GM18505 (cell line): ENCODE results near the gene AP3B2.
"Not testable (repeated sequence)": the region's sequence is repeated elsewhere in the genome, so short reads cannot be mapped to it uniquely, and the experiment has no call there.

ENCODE experiments used
- ATAC-seq: cut with Tn5 transposase; IDR thresholded peaks from one replicate; pipeline ENCODE4 v1.9.1; 2021; ENCODE audit not compliant: unreplicated experiment
- POLR2A ChIP-seq: IDR thresholded peaks from 4 replicates; pipeline ENCODE4 v1.6.1; 2011; ENCODE audit warnings: borderline replicate concordance; ENCODE audit not compliant: insufficient read depth, insufficient read length; ENCODE audit errors: extremely low read depth

AP3B2 gene

DNA sequence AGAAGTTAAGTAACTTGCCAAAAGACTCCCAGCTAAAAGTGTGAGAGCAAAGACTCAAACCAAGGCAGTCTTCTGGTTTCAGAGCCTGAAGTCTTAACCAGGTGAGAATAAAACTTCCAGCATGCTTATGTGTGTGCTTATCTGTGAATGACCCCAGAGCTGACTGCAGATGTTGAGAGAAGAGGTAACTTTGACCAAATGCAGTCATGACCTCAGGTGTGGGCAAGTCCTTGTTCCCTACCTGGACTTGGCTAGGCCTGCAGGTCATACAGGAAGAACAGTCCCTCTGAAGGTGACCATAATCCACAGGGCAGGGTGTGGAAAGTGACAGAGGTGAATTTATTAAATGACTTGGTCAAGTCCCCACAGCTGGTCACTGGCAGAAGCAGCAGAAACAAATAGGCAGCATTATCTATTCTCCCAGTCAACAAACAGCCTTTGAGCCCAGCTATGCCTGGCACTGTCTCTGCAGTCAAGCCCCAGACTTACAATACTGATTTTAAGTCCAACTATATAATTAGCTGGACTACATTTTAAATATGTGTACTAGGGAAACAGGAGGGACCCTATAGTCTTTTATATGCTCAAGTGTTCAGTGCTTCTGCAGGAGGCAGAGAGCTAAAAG is 59.5 kb downstream of the AP3B2 start:
- no peak for ATAC-seq

DNA sequence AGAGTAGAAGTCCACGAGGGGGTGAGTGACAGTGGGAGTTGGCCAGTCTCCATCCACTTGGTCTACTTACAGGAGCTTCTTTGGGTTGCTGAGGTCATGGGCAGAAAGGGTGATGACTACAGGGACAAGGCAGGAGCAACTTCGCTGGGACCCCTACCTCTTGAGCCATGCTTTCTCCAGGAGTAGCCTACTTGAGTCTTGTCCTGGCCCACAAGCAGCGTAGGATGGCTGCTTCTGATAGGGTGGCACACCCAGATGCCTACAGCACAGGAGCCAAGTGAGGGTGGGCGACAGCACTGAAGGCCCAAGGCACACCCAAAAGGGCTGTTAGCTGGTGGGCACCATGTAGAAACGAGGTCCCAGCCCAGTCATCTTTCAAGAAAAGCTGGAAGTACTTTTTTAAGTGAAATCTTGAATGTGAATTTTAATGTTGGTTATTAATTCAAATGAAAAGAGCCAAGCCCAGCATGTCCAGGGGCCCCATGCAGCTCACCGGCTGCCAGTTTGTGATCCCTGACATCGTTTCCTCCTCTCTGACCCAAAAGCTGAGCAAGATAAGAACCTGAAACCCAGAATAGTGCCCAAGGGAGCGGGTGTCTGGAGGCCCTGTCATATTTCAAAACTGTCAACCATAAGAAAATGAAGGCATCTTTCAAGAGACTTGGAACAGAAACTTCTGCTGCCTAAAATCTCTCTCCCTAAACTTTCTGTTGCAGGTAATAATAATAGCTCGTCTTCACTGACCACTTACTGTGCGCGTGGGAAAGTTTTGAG is 60.3 kb downstream of the AP3B2 start:
- TF ChIP-seq POLR2A: no peak
- no peak for ATAC-seq

More for the DNA sequence above, 59.5 kb downstream of the AP3B2 start:
- TF ChIP-seq POLR2A: no peak

DNA sequence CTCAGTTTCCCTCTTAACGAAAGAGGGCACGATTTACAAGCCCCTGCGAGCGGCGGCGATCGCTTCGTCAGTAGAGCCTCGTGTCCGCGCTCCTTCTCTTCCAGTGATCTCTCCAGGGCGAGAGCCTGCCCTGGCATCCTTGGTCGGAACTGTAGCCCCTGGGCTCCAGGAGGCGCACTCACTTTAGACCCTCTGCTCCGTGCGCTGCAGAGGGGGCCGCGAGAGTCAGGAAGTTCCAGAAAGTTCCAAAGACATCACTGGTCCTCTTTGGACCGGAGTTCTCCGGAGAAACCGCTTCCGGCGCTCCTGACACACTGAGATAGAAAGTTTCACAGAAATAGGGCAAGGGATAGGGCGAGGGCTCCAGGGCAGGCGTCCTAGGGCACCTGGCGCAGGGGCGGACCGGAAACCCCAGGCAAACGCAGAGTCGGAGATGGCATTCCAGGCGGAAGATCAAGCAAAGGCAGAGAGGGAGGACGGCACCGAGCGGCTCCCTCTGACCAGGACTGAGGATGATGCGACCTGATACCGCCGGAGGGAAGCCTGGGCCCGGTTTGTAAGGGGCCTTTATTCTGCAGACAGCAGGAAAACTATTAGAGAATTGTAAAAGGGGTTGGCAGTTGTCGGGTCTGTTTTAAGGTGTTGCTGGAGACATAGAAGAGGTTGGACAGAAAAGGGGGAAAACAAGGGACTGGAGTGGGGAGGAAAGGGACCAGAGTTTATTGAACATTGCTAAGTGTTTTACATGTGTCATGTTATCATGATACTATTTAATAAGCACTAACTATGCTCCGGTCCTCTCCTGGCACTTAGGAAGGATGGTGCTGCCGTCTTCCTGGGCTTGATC is 61.2 kb downstream of the AP3B2 start:
- no peak for TF ChIP-seq POLR2A
- ATAC-seq: no peak

DNA sequence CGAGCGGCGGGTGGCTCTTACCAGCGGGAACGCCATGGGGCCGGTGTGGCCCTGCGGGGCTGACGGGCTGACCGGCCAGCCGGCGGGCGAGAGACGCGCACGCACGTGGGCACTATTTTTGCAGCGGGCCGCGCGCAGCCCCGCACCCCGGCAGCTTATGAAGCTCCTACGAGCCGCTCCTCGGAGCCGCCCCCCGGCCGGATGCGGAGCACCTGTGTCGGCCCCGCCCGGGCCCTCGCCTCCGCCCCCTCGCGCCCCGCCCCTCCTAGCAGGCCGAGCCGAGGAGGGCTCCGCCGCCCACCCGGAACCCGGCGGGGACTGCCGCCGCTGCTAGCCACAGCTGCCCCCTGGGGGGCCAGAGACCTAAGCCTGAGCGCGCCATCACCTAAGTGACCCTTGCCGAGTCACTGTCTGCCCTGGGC is 61.8 kb downstream of the AP3B2 start:
- no peak for TF ChIP-seq POLR2A
- ATAC-seq: no peak

DNA sequence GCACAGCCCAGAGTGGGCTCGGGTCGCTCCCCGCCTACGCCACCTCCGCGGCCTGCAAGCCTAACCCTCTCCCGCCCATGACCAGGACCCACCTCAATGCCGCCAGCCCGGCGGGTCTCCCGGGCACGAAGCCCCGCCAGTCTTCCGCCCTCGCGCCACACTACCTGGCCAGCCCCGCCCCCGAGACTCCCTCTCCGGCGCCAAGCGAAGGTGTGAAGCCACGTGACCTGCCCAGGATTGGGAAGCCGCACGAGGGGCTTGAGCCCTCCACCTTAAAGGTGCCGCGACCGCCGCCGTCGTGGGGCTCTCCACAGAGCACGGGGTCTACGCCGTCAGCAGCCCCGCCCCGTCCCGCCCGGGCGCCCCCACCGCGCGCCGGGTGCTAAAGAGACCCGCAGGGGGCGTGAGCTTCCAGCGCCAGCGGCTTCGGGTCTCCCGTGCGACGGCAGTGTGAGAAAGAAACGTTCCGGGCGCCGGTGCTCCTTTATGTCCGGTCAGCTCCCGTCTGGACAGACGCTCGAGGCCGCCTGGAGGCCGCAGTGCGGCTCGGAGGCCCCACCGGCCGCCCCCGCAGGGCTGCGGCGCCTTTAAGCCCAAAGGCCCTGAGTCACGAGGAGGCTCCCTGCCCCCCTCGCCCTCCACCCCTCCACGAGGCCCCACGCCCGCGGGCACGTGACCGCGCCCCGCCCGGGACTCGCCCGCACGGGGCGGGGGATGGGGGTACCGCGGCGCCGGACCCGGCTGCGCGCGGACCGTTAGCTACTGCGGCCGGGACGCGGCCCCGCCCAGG is 62.4 kb downstream of the AP3B2 start, which contains the start of gene CPEB1:
Gene CPEB1 (minus strand): TSS at position 319 of the 790 bp plus-strand sequence. CDS start 18,904 bp downstream, outside the sequence.
- no peak for TF ChIP-seq POLR2A
- ATAC-seq: no peak

DNA sequence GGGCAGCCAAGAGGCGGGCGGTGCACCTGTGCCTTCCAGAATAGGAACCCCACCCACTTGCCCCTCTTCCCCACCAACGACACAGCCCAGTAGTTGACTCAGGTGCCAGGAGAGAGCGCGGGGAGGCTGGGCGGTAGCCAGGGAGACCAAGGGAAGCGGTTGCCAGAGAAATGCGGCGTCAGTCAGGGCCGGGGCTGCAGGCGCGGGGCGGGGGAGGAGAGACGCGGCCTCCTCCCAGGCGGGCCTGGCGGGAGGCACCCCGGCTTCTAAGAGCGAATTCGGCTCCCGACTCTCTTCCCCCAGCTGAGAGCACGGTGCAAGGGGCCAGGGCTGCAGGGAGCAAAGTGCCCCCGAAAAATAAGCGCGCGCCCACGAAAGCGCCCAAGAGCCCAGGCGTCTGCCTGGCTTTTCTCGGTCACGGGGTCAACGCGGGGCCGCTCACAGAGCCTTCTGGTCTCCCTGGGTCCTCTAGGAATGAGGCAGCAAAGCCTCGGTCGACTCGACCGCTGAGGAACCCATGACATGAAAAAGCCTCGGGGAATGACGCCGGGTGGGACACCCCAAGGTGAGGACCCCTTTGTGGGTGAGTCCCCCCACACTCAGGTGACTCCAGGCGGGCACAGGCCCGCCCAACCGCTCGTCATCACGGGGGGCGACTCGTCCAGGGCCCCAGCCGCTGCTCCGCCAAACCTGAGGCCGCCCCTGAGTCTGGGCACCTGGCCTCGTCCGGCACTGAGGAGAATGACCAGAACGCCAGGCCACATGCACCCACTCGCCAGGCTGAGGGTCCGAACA is 63.2 kb downstream of the AP3B2 start:
- TF ChIP-seq POLR2A: no peak
- no peak for ATAC-seq

DNA sequence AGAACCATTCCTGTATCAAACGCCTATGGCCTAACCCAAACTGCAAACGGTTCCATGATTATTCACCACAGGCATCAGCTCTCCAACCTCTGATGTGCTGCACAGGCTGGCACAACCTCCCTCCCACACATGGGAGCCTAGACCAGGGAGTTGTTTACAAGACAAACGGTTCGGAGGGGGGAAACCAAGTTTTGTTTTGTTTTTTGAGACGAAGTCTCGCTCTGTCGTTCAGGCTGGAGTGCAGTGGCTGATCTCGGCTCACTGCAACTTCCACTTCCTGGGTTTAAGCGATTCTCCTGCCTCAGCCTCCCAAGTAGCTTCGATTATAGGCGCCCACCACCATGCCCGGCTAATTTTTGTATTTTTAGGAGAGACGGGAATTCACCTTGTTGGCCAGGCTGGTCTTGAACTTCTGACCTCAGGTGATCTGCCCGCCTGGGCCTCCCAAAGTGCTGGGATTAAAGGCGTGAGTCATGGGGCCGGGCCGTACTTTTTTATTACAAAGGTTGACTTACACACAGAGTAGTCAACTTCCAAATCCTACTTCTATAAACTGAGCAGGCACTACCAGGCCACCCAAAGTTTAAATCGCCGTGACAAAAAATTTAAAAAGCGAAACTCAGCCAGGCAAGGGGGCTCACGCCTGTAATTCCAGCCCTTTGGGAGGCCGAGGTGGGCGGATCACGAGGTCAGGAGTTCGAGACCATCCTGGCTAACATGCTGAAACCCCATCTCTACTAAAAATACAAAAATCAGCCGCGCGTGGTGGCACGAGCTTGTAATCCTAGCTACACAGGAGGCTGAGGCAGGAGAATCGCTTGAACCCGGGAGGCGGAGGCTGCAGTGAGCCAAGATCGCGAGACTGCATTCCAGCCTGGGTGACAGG is 64.5 kb downstream of the AP3B2 start:
- ATAC-seq: not testable (repeated sequence)

DNA sequence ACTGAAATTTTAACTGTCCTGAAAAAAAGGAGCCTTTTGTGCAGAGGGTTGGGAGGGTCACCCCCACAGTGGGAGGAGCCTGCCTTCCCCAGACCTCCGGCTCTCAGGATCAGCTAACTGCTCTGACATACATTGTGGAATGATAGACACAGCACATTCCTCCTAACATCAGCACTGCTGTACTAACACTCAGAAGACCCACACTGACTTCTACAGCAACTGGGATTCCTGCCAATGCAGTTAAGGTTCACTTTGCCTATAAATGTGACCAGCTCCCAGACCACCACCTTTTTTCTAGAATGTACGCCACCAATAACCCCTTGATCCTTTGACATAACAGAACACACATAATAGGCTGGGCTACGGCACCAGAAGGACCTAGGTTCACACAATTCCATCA is 65.7 kb downstream of the AP3B2 start:
- ATAC-seq: no peak
- TF ChIP-seq POLR2A: no peak

DNA sequence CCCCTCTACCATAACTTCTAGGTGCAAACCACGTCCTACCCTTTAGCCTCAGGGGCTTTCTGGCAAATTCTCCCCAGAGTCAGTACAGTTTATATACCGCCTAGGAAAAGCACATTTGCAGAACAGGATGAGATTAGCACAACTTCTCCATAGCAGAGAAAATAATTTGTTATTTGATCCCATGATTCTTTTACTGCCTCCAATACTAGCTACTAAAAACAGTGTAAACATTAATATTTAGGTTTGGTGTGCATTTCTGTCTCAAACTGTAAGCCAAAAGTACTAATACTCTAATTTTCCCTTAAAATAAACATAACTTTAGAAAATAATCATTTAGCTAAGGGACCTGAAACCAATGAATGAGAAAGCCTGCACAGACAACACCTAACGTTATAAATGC is 67.0 kb downstream of the AP3B2 start:
- no peak for ATAC-seq
- no peak for TF ChIP-seq POLR2A

DNA sequence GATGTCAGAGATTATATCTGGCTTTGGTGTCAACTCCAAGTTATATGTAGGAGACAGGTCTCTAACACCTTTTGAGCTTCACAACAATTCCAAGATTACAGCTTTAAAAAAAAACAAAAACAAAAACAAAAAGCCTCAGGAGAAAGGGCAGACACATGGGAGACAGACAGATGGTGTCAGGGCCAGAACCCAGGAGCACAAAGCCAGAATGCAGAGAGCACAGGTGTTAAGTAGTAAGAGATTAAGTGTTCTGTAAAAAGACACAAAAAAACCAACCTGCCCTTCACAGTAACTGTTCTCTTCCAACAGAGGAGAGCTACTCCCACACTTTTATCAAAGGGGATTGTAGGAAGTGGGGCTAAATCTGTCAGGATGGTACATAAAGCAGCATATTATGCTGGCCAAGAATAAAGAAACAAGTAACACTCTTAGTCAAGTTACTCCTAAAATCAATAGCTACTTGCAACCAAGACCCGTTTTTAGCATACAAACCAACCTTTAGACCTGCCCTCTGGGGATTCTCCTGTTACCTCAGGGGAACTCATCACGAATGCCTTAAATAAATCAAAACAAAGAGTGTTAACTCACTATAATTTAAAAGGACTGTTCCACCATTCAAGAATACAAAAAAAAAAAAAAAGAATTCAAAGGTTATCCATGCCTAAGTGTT is 68.4 kb downstream of the AP3B2 start:
- no peak for ATAC-seq
- no peak for TF ChIP-seq POLR2A

DNA sequence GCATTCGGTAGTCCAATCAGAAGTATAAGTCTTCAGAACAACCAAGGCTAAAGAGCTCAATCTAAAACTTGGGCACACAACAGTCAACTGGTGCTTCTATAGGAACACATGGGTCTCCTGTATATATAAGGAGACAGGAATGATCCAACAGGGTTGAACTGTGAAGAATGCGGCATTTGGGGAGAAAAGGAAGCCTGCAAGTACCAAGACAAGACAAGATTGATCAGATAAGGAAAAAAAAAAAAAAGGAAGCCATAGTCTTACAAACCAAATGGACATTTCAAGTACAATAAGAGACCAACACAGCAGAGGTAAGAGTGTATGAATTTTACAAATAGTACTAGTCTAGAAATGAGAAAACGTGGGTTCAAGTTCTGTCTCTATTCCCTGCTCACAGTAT is 69.0 kb downstream of the AP3B2 start:
- TF ChIP-seq POLR2A: no peak
- no peak for ATAC-seq
